ENCODE measurements around the gene RNF113B. TPM values are rescaled to one million over a fixed set of nuclear protein-coding genes. Genes with fewer than 3 reads are reported as not detected.

Gene RNF113B
- total RNA-seq, 4 donors from 2014 or later = not detected

DNA sequence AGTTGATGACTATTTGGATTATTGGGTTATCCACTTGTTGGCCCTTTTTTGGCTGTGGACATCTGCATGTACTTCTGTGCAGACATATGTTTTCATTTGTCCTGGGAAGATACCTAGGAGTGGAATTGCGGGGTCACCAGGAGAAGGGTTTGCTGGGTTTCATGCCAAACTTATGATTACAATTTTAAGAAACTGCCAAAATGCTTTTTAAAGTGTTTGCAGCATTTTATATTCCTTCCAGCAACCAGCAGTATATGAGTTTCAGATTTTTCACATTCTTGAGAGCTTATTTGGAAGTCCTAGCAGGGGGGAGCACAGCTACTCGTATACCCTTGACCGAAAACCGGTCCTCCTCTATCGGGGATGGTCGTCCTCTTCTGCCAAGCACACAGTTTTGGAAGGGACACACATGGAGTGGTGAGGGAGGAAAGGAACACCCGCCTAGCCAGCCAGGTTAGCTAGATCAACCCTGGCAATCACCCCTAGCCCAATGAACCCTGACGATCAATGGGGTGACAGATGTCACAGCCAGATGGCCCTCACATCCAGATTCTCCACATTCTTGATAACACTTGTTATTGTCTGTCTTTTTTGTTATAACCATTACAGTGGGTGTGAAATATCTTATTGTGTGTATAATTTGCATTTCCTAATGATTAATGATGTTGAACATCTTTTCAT, 26.7 kb upstream of the RNF113B start:
- Histone ChIP-seq H3K27me3 (no peaks in the 10 kb centered on the region), H3K9me3 (peaks cover 13% of the 10 kb centered on the region), H3K27ac (no peak overlapping the region), H3K4me1 (no peaks in the 10 kb centered on the region), H3K4me3 (no peak overlapping the region), H3K36me3 (no peaks in the 10 kb centered on the region)
- WGBS = 61% methylated on average over 8 of the region's 8 CpGs
- DNase-seq (ENCODE audit: low spot score in 2 of 2) = no peak
- TF ChIP-seq EP300 (IDR thresholded peaks at IDR 0.05) = no peak
- no peak for TF ChIP-seq POLR2A (IDR thresholded peaks at IDR 0.05)
- TF ChIP-seq, protein P1, sequence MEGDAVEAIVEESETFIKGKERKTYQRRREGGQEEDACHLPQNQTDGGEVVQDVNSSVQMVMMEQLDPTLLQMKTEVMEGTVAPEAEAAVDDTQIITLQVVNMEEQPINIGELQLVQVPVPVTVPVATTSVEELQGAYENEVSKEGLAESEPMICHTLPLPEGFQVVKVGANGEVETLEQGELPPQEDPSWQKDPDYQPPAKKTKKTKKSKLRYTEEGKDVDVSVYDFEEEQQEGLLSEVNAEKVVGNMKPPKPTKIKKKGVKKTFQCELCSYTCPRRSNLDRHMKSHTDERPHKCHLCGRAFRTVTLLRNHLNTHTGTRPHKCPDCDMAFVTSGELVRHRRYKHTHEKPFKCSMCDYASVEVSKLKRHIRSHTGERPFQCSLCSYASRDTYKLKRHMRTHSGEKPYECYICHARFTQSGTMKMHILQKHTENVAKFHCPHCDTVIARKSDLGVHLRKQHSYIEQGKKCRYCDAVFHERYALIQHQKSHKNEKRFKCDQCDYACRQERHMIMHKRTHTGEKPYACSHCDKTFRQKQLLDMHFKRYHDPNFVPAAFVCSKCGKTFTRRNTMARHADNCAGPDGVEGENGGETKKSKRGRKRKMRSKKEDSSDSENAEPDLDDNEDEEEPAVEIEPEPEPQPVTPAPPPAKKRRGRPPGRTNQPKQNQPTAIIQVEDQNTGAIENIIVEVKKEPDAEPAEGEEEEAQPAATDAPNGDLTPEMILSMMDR (IDR thresholded peaks at IDR 0.05) = no peak
- TF ChIP-seq POLR2AphosphoS5 (IDR thresholded peaks at IDR 0.05) = no peak

DNA sequence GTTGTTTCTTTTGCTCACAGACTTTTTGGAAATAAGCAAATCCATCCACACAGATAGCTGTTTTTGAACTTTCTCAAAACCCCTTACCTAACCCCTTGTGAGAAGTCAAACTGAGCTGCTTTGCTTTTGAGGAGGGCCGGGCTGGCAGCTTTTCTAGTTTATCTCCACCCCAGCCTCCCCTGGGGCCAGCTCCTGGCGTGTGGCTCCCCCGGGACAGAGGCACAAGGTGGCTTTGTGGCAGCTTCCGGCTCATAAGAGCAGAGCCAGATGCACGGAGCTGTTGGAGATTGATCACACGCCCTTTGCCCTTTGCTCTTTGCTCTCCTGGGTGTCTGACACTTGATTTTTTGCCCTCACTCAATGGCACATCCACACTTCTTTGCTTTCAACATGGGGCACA, 24.9 kb upstream of the RNF113B start:
- Histone ChIP-seq H3K9me3 (peaks cover 13% of the 10 kb centered on the region), H3K36me3 (no peaks in the 10 kb centered on the region), H3K4me1 (no peaks in the 10 kb centered on the region), H3K4me3 (no peak overlapping the region), H3K27ac (no peak overlapping the region), H3K27me3 (no peaks in the 10 kb centered on the region)
- TF ChIP-seq, protein P1 (IDR thresholded peaks at IDR 0.05) = no peak
- TF ChIP-seq EP300 (IDR thresholded peaks at IDR 0.05) (no peak), POLR2A (IDR thresholded peaks at IDR 0.05) (no peak), POLR2AphosphoS5 (IDR thresholded peaks at IDR 0.05) (no peak)
- no peak for DNase-seq (ENCODE audit: low spot score in 2 of 2)
- WGBS = 87% methylated on average over 6 of the region's 6 CpGs

GRCh38 chr13:98201189-98201588, 24.1 kb upstream of the RNF113B start:
- no peak for DNase-seq (ENCODE audit: low spot score in 2 of 2)
- Histone ChIP-seq H3K36me3 (no peaks in the 10 kb centered on the region), H3K9me3 (peaks cover 12% of the 10 kb centered on the region), H3K27ac (no peak overlapping the region), H3K27me3 (no peaks in the 10 kb centered on the region), H3K4me1 (no peaks in the 10 kb centered on the region), H3K4me3 (no peak overlapping the region)
- no peak for TF ChIP-seq POLR2AphosphoS5 (IDR thresholded peaks at IDR 0.05)
- WGBS = 92% methylated on average over 8 of the region's 8 CpGs

DNA sequence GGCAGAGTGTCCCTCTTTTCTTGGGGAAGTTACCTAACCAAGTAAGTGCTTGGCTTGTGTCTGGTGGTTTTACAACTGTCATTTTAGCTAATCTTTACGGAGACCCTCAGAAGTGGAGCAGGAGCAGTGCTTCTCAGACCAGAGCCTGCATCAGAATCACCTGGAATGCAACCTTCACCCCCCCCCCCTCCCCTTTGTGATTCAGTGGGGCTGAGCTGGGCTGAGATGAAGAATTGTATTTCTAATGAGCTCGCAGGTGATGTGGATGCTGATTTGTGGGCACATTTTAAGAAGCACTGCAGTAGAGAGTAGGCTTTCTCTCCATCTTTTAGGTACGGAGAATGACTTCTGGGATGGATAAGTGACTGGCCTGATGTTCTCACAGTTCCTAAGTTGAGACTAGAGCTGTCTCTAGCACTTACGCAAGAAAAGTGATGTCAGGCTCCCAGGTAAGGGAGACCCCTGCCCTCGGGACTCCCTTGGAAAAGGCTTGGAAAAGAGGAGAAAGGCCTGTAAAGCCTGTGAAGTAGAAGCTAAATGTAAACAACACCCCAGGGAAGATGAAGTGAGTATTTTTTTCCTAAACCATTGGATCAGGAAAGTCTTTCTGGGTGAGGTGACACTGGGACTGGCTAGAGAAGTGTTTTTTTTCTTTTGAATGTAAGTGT, 23.3 kb upstream of the RNF113B start:
- Histone ChIP-seq H3K4me1 (no peaks in the 10 kb centered on the region), H3K36me3 (no peaks in the 10 kb centered on the region), H3K27me3 (no peaks in the 10 kb centered on the region), H3K4me3 (no peak overlapping the region), H3K27ac (no peak overlapping the region), H3K9me3 (peaks cover 3% of the 10 kb centered on the region)
- 90% methylated on average over 5 of the region's 5 CpGs for WGBS
- TF ChIP-seq POLR2A (IDR thresholded peaks at IDR 0.05) (no peak), EP300 (IDR thresholded peaks at IDR 0.05) (no peak), POLR2AphosphoS5 (IDR thresholded peaks at IDR 0.05) (no peak)
- TF ChIP-seq, protein P1 (IDR thresholded peaks at IDR 0.05) = no peak
- DNase-seq (ENCODE audit: low spot score in 2 of 2) = no peak

DNA sequence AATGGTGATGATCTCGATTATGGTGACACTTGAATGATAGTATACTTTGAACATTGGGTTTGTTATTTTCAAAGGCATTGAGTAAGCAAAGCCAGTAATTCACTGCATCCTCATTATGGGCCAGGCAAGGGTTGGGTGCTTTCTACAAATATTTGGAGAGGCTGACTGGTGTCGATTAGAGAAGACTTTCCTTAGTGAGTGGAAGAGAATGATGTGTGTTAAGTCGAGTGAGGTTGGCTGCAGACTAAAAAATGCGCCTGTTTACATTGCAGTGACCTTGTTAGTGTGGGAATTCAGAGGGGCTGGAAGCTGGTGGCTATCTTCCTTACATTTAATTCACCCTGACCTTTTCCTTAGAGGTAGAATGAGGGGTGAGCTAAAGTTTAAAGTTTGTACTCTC, 22.4 kb upstream of the RNF113B start:
- Histone ChIP-seq H3K27ac (no peak overlapping the region), H3K36me3 (no peaks in the 10 kb centered on the region), H3K27me3 (no peaks in the 10 kb centered on the region), H3K4me3 (no peak overlapping the region), H3K9me3 (no peaks in the 10 kb centered on the region), H3K4me1 (no peaks in the 10 kb centered on the region)
- no peak for TF ChIP-seq EP300 (IDR thresholded peaks at IDR 0.05)
- TF ChIP-seq POLR2AphosphoS5 (IDR thresholded peaks at IDR 0.05) = no peak
- no peak for TF ChIP-seq POLR2A (IDR thresholded peaks at IDR 0.05)
- TF ChIP-seq, protein P1 (IDR thresholded peaks at IDR 0.05) = no peak
- WGBS = 69% methylated on average over 4 of the region's 4 CpGs
- DNase-seq (ENCODE audit: low spot score in 2 of 2) = no peak

Data from suprapubic skin (tissue), 4 donors.